ENCODE measurements around the gene SLIT3.
A peak's percentile ranks its signal among the peaks of the same experiment; 100 is the strongest.

The SLIT3 gene

GRCh38 chr5:169299191-169299662 is 1.7 kb downstream of the SLIT3 start:
- TF ChIP-seq, protein P1, sequence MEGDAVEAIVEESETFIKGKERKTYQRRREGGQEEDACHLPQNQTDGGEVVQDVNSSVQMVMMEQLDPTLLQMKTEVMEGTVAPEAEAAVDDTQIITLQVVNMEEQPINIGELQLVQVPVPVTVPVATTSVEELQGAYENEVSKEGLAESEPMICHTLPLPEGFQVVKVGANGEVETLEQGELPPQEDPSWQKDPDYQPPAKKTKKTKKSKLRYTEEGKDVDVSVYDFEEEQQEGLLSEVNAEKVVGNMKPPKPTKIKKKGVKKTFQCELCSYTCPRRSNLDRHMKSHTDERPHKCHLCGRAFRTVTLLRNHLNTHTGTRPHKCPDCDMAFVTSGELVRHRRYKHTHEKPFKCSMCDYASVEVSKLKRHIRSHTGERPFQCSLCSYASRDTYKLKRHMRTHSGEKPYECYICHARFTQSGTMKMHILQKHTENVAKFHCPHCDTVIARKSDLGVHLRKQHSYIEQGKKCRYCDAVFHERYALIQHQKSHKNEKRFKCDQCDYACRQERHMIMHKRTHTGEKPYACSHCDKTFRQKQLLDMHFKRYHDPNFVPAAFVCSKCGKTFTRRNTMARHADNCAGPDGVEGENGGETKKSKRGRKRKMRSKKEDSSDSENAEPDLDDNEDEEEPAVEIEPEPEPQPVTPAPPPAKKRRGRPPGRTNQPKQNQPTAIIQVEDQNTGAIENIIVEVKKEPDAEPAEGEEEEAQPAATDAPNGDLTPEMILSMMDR (IDR thresholded peaks at IDR 0.05; ENCODE audit: low read depth, low read length, missing control alignments), result no peak
- H3K4me3 ChIP-seq (ENCODE audit: low read depth, low read length), result peak overlapping the region; percentile 17
- no peak for DNase-seq
- in situ Hi-C loops (cut with HindIII; ENCODE audit: low pct_ligation_motif_present, low sequenced_read_pairs), result no loop called here
- no peaks in the 10 kb centered on the region for H3K36me3 ChIP-seq (replicated peaks)
- H3K27me3 ChIP-seq (replicated peaks), result peaks cover 26% of the 10 kb centered on the region
- no peak overlapping the region for H3K27ac ChIP-seq

GRCh38 chr5:169298193-169298592 is 2.7 kb downstream of the SLIT3 start:
- Histone ChIP-seq H3K27me3 (replicated peaks) (peaks cover 23% of the 10 kb centered on the region), H3K27ac (no peak overlapping the region), H3K4me3 (ENCODE audit: low read depth, low read length) (no peak overlapping the region), H3K36me3 (replicated peaks) (no peaks in the 10 kb centered on the region)
- TF ChIP-seq, protein P1 (IDR thresholded peaks at IDR 0.05; ENCODE audit: low read depth, low read length, missing control alignments), result no peak
- DNase-seq, result no peak
- in situ Hi-C loops (cut with HindIII; ENCODE audit: low pct_ligation_motif_present, low sequenced_read_pairs), result no loop called here

DNA sequence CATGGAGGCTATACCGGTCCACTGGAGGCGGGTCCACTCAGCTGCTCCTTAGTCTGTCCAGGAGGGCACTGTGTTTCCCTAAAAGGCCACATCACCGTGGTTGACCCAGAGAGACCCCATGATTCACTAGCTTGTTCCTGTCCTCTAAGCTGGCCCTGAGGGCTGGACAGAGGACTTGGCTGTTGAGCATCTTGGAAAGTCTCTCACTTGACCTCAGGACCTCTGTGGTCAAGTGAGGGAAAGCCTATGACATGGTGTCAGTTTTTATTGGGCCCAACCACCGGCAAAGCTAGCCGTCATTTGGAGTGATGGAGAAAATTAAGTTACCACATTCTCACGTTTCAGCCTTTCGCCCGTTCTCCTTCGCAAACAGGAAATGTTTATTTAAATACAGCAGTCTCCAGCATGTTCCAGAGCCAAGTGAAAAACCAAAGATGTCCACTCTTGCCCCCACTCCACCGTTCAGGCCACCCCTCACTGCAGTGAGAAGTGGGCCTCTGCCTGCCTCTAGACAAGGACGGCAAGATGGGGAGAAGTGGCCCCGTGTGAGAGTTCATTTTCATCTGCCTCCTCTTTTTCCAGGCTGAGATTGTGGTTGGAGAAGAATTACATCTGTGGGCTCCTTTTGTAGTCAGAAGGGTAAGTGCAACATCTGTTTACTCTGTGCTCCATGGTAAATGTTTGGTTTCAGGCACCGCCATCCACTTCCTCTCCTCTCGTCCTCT is 4.4 kb downstream of the SLIT3 start:
- DNase-seq, result no peak
- no peak overlapping the region for H3K27ac ChIP-seq
- H3K36me3 ChIP-seq (replicated peaks), result no peaks in the 10 kb centered on the region
- in situ Hi-C loops (cut with HindIII; ENCODE audit: low pct_ligation_motif_present, low sequenced_read_pairs), result no loop called here
- no peak overlapping the region for H3K4me3 ChIP-seq (ENCODE audit: low read depth, low read length)
- H3K27me3 ChIP-seq (replicated peaks), result peaks cover 17% of the 10 kb centered on the region
- TF ChIP-seq, protein P1 (IDR thresholded peaks at IDR 0.05; ENCODE audit: low read depth, low read length, missing control alignments), result no peak

DNA sequence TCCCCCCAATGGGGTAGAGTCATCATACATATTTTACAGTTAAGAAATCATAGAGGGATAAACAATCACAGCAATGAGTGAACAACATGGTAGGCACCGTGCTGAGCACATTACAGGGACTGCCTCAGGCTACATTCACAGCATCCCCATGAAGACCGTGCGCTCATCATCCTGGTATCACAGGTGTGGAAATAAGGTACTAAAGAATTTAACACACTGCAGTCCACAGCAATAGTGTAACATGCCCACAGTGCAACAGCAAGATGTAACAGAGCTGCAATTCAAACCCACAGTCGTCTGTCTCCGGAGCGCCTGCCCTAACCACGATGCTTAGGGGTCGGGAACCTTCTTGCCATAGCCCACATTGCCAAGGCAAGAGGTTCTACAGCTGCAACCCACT is 5.6 kb downstream of the SLIT3 start:
- Histone ChIP-seq H3K27ac (no peak overlapping the region), H3K27me3 (replicated peaks) (peaks cover 14% of the 10 kb centered on the region), H3K36me3 (replicated peaks) (no peaks in the 10 kb centered on the region), H3K4me3 (ENCODE audit: low read depth, low read length) (no peak overlapping the region)
- in situ Hi-C loops (cut with HindIII; ENCODE audit: low pct_ligation_motif_present, low sequenced_read_pairs), result no loop called here
- TF ChIP-seq, protein P1 (IDR thresholded peaks at IDR 0.05; ENCODE audit: low read depth, low read length, missing control alignments), result no peak
- DNase-seq, result no peak

- H3K36me3 ChIP-seq (replicated peaks), result no peaks in the 10 kb centered on the region
- TF ChIP-seq, protein P1 (IDR thresholded peaks at IDR 0.05; ENCODE audit: low read depth, low read length, missing control alignments), result no peak
- DNase-seq, result no peak
- in situ Hi-C loops (cut with HindIII; ENCODE audit: low pct_ligation_motif_present, low sequenced_read_pairs), result no loop called here
- H3K27ac ChIP-seq, result no peak overlapping the region
- H3K4me3 ChIP-seq (ENCODE audit: low read depth, low read length), result no peak overlapping the region
- peaks cover 10% of the 10 kb centered on the region for H3K27me3 ChIP-seq (replicated peaks)
Measured at GRCh38 chr5:169294621-169295020, 6.3 kb downstream of the SLIT3 start.

- peaks cover 1% of the 10 kb centered on the region for H3K27me3 ChIP-seq (replicated peaks)
- H3K36me3 ChIP-seq (replicated peaks), result no peaks in the 10 kb centered on the region
- in situ Hi-C loops (cut with HindIII; ENCODE audit: low pct_ligation_motif_present, low sequenced_read_pairs), result no loop called here
- TF ChIP-seq, protein P1 (IDR thresholded peaks at IDR 0.05; ENCODE audit: low read depth, low read length, missing control alignments), result no peak
- DNase-seq, result no peak
- H3K4me3 ChIP-seq (ENCODE audit: low read depth, low read length), result no peak overlapping the region
- no peak overlapping the region for H3K27ac ChIP-seq
Measured at GRCh38 chr5:169291877-169292276, 9.1 kb downstream of the SLIT3 start.
